GM23248 (cell line): ENCODE data around the gene CTU2.

Experiments used
- EZH2 ChIP-seq: fragments of 200-600 bp; sonication (generic); IDR thresholded peaks from 2 replicates; pipeline ENCODE4 v1.6.1; 2018; ENCODE audit warnings: antibody characterized with exemption, mild to moderate bottlenecking; ENCODE audit not compliant: insufficient read depth, poor library complexity, severe bottlenecking
- EZH2phosphoT487 ChIP-seq: fragments of 200-600 bp; sonication (generic); IDR thresholded peaks from 2 replicates; pipeline ENCODE4 v1.6.1; 2018; ENCODE audit warnings: antibody characterized with exemption, moderate library complexity, mild to moderate bottlenecking, low read depth; ENCODE audit not compliant: insufficient read depth

GRCh38 chr16:88744577-88745521 is 38.5 kb downstream of the CTU2 start:
- TF ChIP-seq EZH2 (no peak), EZH2phosphoT487 (no peak)
